AG08396 (cell line): ENCODE results near the gene CCDC8.
A peak's percentile ranks its signal among the peaks of the same experiment; 100 is the strongest.
"Not testable (repeated sequence)": the region's sequence is repeated elsewhere in the genome, so short reads cannot be mapped to it uniquely, and the experiment has no call there.

Source experiments
- DNase-seq: peaks from one replicate; pipeline ENCODE4 v3.0.0; 2012; ENCODE audit warnings: low spot score, mixed read lengths

CCDC8 gene

GRCh38 chr19:46427518-46428045 is 14.2 kb upstream of the CCDC8 start:
- DNase-seq: no peak

- DNase-seq: peak; percentile 94
Measured at GRCh38 chr19:46426506-46427162, 13.3 kb upstream of the CCDC8 start.

GRCh38 chr19:46426035-46426505 is 12.7 kb upstream of the CCDC8 start:
- DNase-seq: no peak

GRCh38 chr19:46423188-46423587 is 9.8 kb upstream of the CCDC8 start:
- DNase-seq: no peak

GRCh38 chr19:46422344-46422743 is 9.0 kb upstream of the CCDC8 start:
- no peak for DNase-seq

- DNase-seq: no peak
Measured at GRCh38 chr19:46420056-46420455, 6.7 kb upstream of the CCDC8 start.

GRCh38 chr19:46415804-46416709 is 2.7 kb upstream of the CCDC8 start:
- DNase-seq: peak; percentile 93

- not testable (repeated sequence) for DNase-seq
Measured at GRCh38 chr19:46414899-46415298, 1.5 kb upstream of the CCDC8 start.

GRCh38 chr19:46412650-46413261 is 608 bp downstream of the CCDC8 start:
- DNase-seq: no peak

- DNase-seq: no peak
Measured at GRCh38 chr19:46411925-46412649, 1.3 kb downstream of the CCDC8 start.

GRCh38 chr19:46411088-46411924 is 2.1 kb downstream of the CCDC8 start:
- DNase-seq: no peak

- no peak for DNase-seq
Measured at GRCh38 chr19:46410205-46411087, 2.9 kb downstream of the CCDC8 start.

GRCh38 chr19:46409191-46409590 is 4.2 kb downstream of the CCDC8 start:
- DNase-seq: no peak

- DNase-seq: no peak
Measured at GRCh38 chr19:46408664-46409039, 4.7 kb downstream of the CCDC8 start.

GRCh38 chr19:46407856-46408663 is 5.3 kb downstream of the CCDC8 start:
- DNase-seq: no peak

GRCh38 chr19:46406976-46407375 is 6.4 kb downstream of the CCDC8 start:
- no peak for DNase-seq

GRCh38 chr19:46404753-46405468 is 8.5 kb downstream of the CCDC8 start:
- no peak for DNase-seq

GRCh38 chr19:46404055-46404752 is 9.2 kb downstream of the CCDC8 start:
- DNase-seq: peak; percentile 70
